ENCODE results near the gene HLA-F.
A peak's percentile ranks its signal among the peaks of the same experiment; 100 is the strongest.

Gene HLA-F

GRCh38 chr6:29744621-29745020, 21.4 kb downstream of the HLA-F start:
- no peak for DNase-seq (ENCODE audit: low read depth)

- DNase-seq (ENCODE audit: low read depth): no peak
Measured at GRCh38 chr6:29745386-29745785, 22.2 kb downstream of the HLA-F start.

- no peak for DNase-seq (ENCODE audit: low read depth)
Measured at GRCh38 chr6:29745855-29746449, 22.7 kb downstream of the HLA-F start.

GRCh38 chr6:29746846-29747687, 23.8 kb downstream of the HLA-F start:
- no peak for DNase-seq (ENCODE audit: low read depth)

- DNase-seq (ENCODE audit: low read depth): no peak
Measured at GRCh38 chr6:29747688-29748250, 24.5 kb downstream of the HLA-F start.

GRCh38 chr6:29748391-29749307, 25.4 kb downstream of the HLA-F start:
- DNase-seq (ENCODE audit: low read depth): peak; percentile 40

GRCh38 chr6:29749308-29749662, 26.1 kb downstream of the HLA-F start:
- no peak for DNase-seq (ENCODE audit: low read depth)

GRCh38 chr6:29749668-29750067, 26.4 kb downstream of the HLA-F start:
- DNase-seq (ENCODE audit: low read depth): no peak

- DNase-seq (ENCODE audit: low read depth): no peak
Measured at GRCh38 chr6:29750709-29751108, 27.5 kb downstream of the HLA-F start.

GRCh38 chr6:29751480-29751879, 28.2 kb downstream of the HLA-F start:
- DNase-seq (ENCODE audit: low read depth): no peak

- peak; percentile 68 for DNase-seq (ENCODE audit: low read depth)
Measured at GRCh38 chr6:29752451-29753308, 29.4 kb downstream of the HLA-F start.

- no peak for DNase-seq (ENCODE audit: low read depth)
Measured at GRCh38 chr6:29753309-29753644, 30.0 kb downstream of the HLA-F start.

- DNase-seq (ENCODE audit: low read depth): no peak
Measured at GRCh38 chr6:29755295-29755871, 32.1 kb downstream of the HLA-F start.

- no peak for DNase-seq (ENCODE audit: low read depth)
Measured at GRCh38 chr6:29757282-29757681, 34.0 kb downstream of the HLA-F start.

GRCh38 chr6:29757701-29758293, 34.6 kb downstream of the HLA-F start:
- DNase-seq (ENCODE audit: low read depth): no peak

GRCh38 chr6:29758761-29759160, 35.5 kb downstream of the HLA-F start:
- DNase-seq (ENCODE audit: low read depth): no peak

- DNase-seq (ENCODE audit: low read depth): no peak
Measured at GRCh38 chr6:29759457-29759856, 36.2 kb downstream of the HLA-F start.

- DNase-seq (ENCODE audit: low read depth): no peak
Measured at GRCh38 chr6:29760328-29760727, 37.1 kb downstream of the HLA-F start.

GRCh38 chr6:29762051-29762450, 38.8 kb downstream of the HLA-F start:
- no peak for DNase-seq (ENCODE audit: low read depth)

- no peak for DNase-seq (ENCODE audit: low read depth)
Measured at GRCh38 chr6:29762781-29763214, 39.6 kb downstream of the HLA-F start.
